T-cell (primary cell): Measurements from ENCODE around the gene DLG2. TPM values are rescaled to one million over a fixed set of nuclear protein-coding genes. Genes with fewer than 3 reads are reported as not detected.

Source experiments
- ATAC-seq, 4 experiments: fragments of 200-7000 bp in 3 of 4; fragments of 150-1000 bp in 1 of 4; cut with Tn5 transposase; replicated peaks in 1 of 4; 1 replicate in 3 of 4; 2 replicates in 1 of 4; pipeline ENCODE4 v1.10.0; 2021; ENCODE audit warnings: moderate library complexity in 3 of 4, mild to moderate bottlenecking in 2 of 4, moderate number of reproducible peaks in 1 of 4
- CTCF ChIA-PET, 2 donors: fragments of 300-600 bp; sonication (Branson Sonifier 250); formaldehyde crosslinking; loops; one replicate each; lab custom pipeline; 2022; ENCODE audit warnings: antibody characterized with exemption in 2 of 2; lab: Charles Lee
- POLR2A ChIA-PET, 2 donors: fragments of 300-600 bp; sonication (Branson Sonifier 250); formaldehyde crosslinking; loops; one replicate each; lab custom pipeline; 2022; ENCODE audit warnings: antibody characterized with exemption in 2 of 2; lab: Charles Lee
- DNase-seq, 35 experiments: peaks; one replicate each; pipeline versions ENCODE4 v3.0.0 to v3.0.0-alpha.2; 2013 to 2023
- H3K27ac ChIP-seq: one replicate; pipeline ENCODE4 v1.5.1; 2013; ENCODE audit warnings: low read length
- H3K27me3 ChIP-seq, 2 experiments: replicated peaks in 1 of 2; 1 replicate in 1 of 2; 2 replicates in 1 of 2; pipeline versions ENCODE4 v1.6.1 to v1.7.0; 2013; ENCODE audit warnings: low read length in 1 of 2, mixed read lengths in 1 of 2; ENCODE audit not compliant: control insufficient read depth in 2 of 2, insufficient read depth in 2 of 2; ENCODE audit errors: extremely low read depth in 1 of 2
- H3K36me3 ChIP-seq, 2 donors: 1 replicate in 1 of 2; 2 replicates in 1 of 2; pipeline versions ENCODE4 v1.6.1 to v1.7.0; 2013; ENCODE audit warnings: low read length in 1 of 2; ENCODE audit not compliant: control insufficient read depth in 2 of 2, insufficient read depth in 1 of 2; ENCODE audit errors: extremely low read depth in 1 of 2
- H3K4me1 ChIP-seq, 2 experiments: 1 replicate in 1 of 2; 2 replicates in 1 of 2; pipeline versions ENCODE4 v1.6.1 to v1.7.0; 2013; ENCODE audit warnings: low read length in 2 of 2, mixed read lengths in 1 of 2; ENCODE audit not compliant: insufficient read depth in 2 of 2, control insufficient read depth in 1 of 2; ENCODE audit errors: extremely low read depth in 1 of 2
- H3K4me3 ChIP-seq, 2 donors: 1 replicate in 1 of 2; 2 replicates in 1 of 2; pipeline versions ENCODE4 v1.5.1 to v1.7.0; 2013; ENCODE audit warnings: mild to moderate bottlenecking in 2 of 2, low read length in 1 of 2, moderate library complexity in 1 of 2; ENCODE audit not compliant: control insufficient read depth in 1 of 2; ENCODE audit errors: extremely low read depth in 1 of 2
- H3K9me3 ChIP-seq: 2 replicates; pipeline ENCODE4 v1.7.0; 2013
- H3K27ac Mint-ChIP-seq, 2 donors: one replicate each; pipeline ENCODE4 v1.8.0; 2020 to 2021; ENCODE audit warnings: mild to moderate bottlenecking in 2 of 2, mixed read lengths in 2 of 2
- H3K27me3 Mint-ChIP-seq, 2 donors: one replicate each; pipeline ENCODE4 v1.8.0; 2021 to 2022; ENCODE audit warnings: mixed read lengths in 2 of 2
- H3K36me3 Mint-ChIP-seq: one replicate; pipeline ENCODE4 v1.8.0; 2021; ENCODE audit warnings: mixed read lengths
- H3K4me1 Mint-ChIP-seq, 3 donors: one replicate each; pipeline ENCODE4 v1.8.0; 2020 to 2022; ENCODE audit warnings: mixed read lengths in 3 of 3, mild to moderate bottlenecking in 1 of 3
- H3K4me3 Mint-ChIP-seq, 3 donors: one replicate each; pipeline ENCODE4 v1.8.0; 2020 to 2022; ENCODE audit warnings: mild to moderate bottlenecking in 3 of 3, mixed read lengths in 3 of 3, moderate library complexity in 3 of 3
- H3K9me3 Mint-ChIP-seq, 3 donors: one replicate each; pipeline ENCODE4 v1.8.0; 2020 to 2022; ENCODE audit warnings: mixed read lengths in 3 of 3
- WGBS: methylation state at CpG from one replicate; pipeline ENCODE4 v1.1.5; 2013; ENCODE audit warnings: missing lambda C conversion rate; ENCODE audit not compliant: insufficient coverage; 5-methylcytosine and 5-hydroxymethylcytosine counted together
- total RNA-seq, 35 experiments: library from RNA in 6 of 35; stranded (reverse) in 6 of 35; fragments of 120-200 nt in 1 of 35; gene quantifications; one replicate each; pipeline versions ENCODE4 v1.2.1 to v1.2.4 and lab custom pipeline; 2013 to 2026

The DLG2 gene
- total RNA-seq, 5 donors from 2014 or later (not counting 1 experiment from before 2014, with no cell fraction given) = 2.3 to 4.1 (median 2.9) TPM

- no peaks in the 10 kb centered on the region for H3K27me3 Mint-ChIP-seq
- Histone ChIP-seq H3K27ac (no peak overlapping the region), H3K4me1 (no peaks in the 10 kb centered on the region), H3K36me3 (no peaks in the 10 kb centered on the region), H3K4me3 (no peak overlapping the region), H3K27me3 (no peaks in the 10 kb centered on the region), H3K9me3 (no peaks in the 10 kb centered on the region)
- ATAC-seq (no peak), DNase-seq (no peak)
- H3K4me3 Mint-ChIP-seq = no peak overlapping the region
- no peaks in the 10 kb centered on the region for H3K36me3 Mint-ChIP-seq
- ChIA-PET CTCF (no interaction called here), POLR2A (no interaction called here)
- no peak overlapping the region for H3K27ac Mint-ChIP-seq
- H3K9me3 Mint-ChIP-seq = peaks cover 20 to 34% (median 25%) of the 10 kb centered on the region in 3 donors
- WGBS = 38% methylated on average over 1 of the region's 3 CpGs
- H3K4me1 Mint-ChIP-seq = no peaks in the 10 kb centered on the region
Observed at GRCh38 chr11:85154294-85154693, 472.9 kb downstream of the DLG2 start.

- no CpG with 5 or more reads among the region's 1 CpG for WGBS
- Mint-ChIP-seq H3K4me3 (no peak overlapping the region), H3K9me3 (peaks cover 11 to 48% (median 38%) of the 10 kb centered on the region in 3 donors), H3K27ac (no peak overlapping the region), H3K36me3 (no peaks in the 10 kb centered on the region), H3K4me1 (no peaks in the 10 kb centered on the region), H3K27me3 (no peaks in the 10 kb centered on the region)
- DNase-seq (no peak), ATAC-seq (no peak)
- Histone ChIP-seq H3K4me1 (no peaks in the 10 kb centered on the region), H3K9me3 (no peaks in the 10 kb centered on the region), H3K4me3 (no peak overlapping the region), H3K36me3 (no peaks in the 10 kb centered on the region), H3K27ac (no peak overlapping the region), H3K27me3 (no peaks in the 10 kb centered on the region)
- POLR2A ChIA-PET = no interaction called here
- CTCF ChIA-PET = no interaction called here
Observed at GRCh38 chr11:85137597-85137996, 489.5 kb downstream of the DLG2 start.

GRCh38 chr11:85133636-85134035 is 493.5 kb downstream of the DLG2 start:
- CTCF ChIA-PET = no interaction called here

GRCh38 chr11:85132851-85133585 is 494.1 kb downstream of the DLG2 start:
- 59% methylated on average over 9 of the region's 15 CpGs for WGBS
- DNase-seq (no peak), ATAC-seq (no peak)
- ChIA-PET POLR2A (no interaction called here), CTCF (no interaction called here)
- Histone ChIP-seq H3K36me3 (no peaks in the 10 kb centered on the region), H3K4me3 (no peak overlapping the region), H3K27ac (no peak overlapping the region), H3K9me3 (no peaks in the 10 kb centered on the region), H3K27me3 (no peaks in the 10 kb centered on the region), H3K4me1 (no peaks in the 10 kb centered on the region)
- H3K36me3 Mint-ChIP-seq = no peaks in the 10 kb centered on the region
- no peaks in the 10 kb centered on the region for H3K27me3 Mint-ChIP-seq
- no peak overlapping the region for H3K27ac Mint-ChIP-seq
- H3K4me1 Mint-ChIP-seq = no peaks in the 10 kb centered on the region
- H3K9me3 Mint-ChIP-seq = peaks cover 9 to 31% (median 20%) of the 10 kb centered on the region in 3 donors
- H3K4me3 Mint-ChIP-seq = no peak overlapping the region

More at GRCh38 chr11:85133636-85134035, 493.5 kb downstream of the DLG2 start:
- H3K9me3 ChIP-seq = no peaks in the 10 kb centered on the region
- Mint-ChIP-seq H3K9me3 (peaks cover 11 to 32% (median 22%) of the 10 kb centered on the region in 3 donors), H3K4me1 (no peaks in the 10 kb centered on the region), H3K4me3 (no peak overlapping the region), H3K27ac (no peak overlapping the region), H3K27me3 (no peaks in the 10 kb centered on the region), H3K36me3 (no peaks in the 10 kb centered on the region)
- H3K4me1 ChIP-seq = no peaks in the 10 kb centered on the region
- POLR2A ChIA-PET = no interaction called here
- H3K4me3 ChIP-seq = no peak overlapping the region
- H3K27me3 ChIP-seq = no peaks in the 10 kb centered on the region
- H3K27ac ChIP-seq = no peak overlapping the region
- no CpG with 5 or more reads among the region's 1 CpG for WGBS
- no peaks in the 10 kb centered on the region for H3K36me3 ChIP-seq
- ATAC-seq (no peak), DNase-seq (no peak)

GRCh38 chr11:85127349-85127748 is 499.8 kb downstream of the DLG2 start:
- Histone ChIP-seq H3K27me3 (no peaks in the 10 kb centered on the region), H3K4me1 (no peaks in the 10 kb centered on the region), H3K36me3 (no peaks in the 10 kb centered on the region), H3K4me3 (no peak overlapping the region), H3K9me3 (no peaks in the 10 kb centered on the region), H3K27ac (no peak overlapping the region)
- POLR2A ChIA-PET = no interaction called here
- ATAC-seq (no peak), DNase-seq (no peak)
- Mint-ChIP-seq H3K27ac (no peak overlapping the region), H3K27me3 (no peaks in the 10 kb centered on the region), H3K9me3 (peaks cover 11 to 34% (median 22%) of the 10 kb centered on the region in 3 donors), H3K36me3 (no peaks in the 10 kb centered on the region), H3K4me1 (no peaks in the 10 kb centered on the region), H3K4me3 (no peak overlapping the region)
- whole genome bisulfite sequencing = 0% methylated on average over 1 of the region's 2 CpGs
- CTCF ChIA-PET = no interaction called here

- Histone ChIP-seq H3K9me3 (no peaks in the 10 kb centered on the region), H3K27me3 (no peaks in the 10 kb centered on the region), H3K4me3 (no peak overlapping the region), H3K36me3 (no peaks in the 10 kb centered on the region), H3K27ac (no peak overlapping the region), H3K4me1 (no peaks in the 10 kb centered on the region)
- CTCF ChIA-PET = no interaction called here
- ATAC-seq (no peak), DNase-seq (no peak)
- no CpG with 5 or more reads among the region's 1 CpG for WGBS
- no peak overlapping the region for H3K4me3 Mint-ChIP-seq
- POLR2A ChIA-PET = no interaction called here
- H3K27me3 Mint-ChIP-seq = no peaks in the 10 kb centered on the region
- no peaks in the 10 kb centered on the region for H3K4me1 Mint-ChIP-seq
- no peaks in the 10 kb centered on the region for H3K36me3 Mint-ChIP-seq
- peaks cover 14 to 29% (median 22%) of the 10 kb centered on the region in 3 donors for H3K9me3 Mint-ChIP-seq
- H3K27ac Mint-ChIP-seq = no peak overlapping the region
Observed at GRCh38 chr11:85123752-85124231, 503.4 kb downstream of the DLG2 start.
